ENCODE results near the gene TIMMDC1. TPM values are rescaled to one million over a fixed set of nuclear protein-coding genes. Genes with fewer than 3 reads are reported as not detected.

TIMMDC1 gene
- polyA plus RNA-seq, 2 donors, result 46.3 to 54.8 TPM

DNA sequence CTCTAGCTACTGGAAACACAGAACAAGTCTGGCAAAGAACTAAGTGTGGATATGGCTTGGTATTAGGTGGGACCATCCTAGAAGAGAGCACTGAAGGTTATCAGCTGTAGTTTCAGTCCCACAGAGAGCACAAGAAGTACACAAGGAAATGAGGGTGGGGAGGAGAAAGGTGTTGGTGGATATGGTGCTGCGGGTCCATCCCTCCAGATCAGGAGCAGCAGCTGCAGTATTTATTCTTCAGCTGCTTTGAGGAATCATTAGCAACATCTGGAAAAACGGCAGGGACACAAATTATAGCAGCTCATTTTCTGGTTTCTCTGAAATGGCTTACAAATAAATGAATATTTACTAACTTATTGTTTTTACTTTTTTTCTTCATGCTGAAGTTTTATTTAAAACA lies 32.1 kb downstream of the TIMMDC1 start:
- H3K27me3 ChIP-seq (ENCODE audit: control insufficient read depth in 1 of 2, insufficient read depth in 2 of 2, low read length in 2 of 2), result no peaks in the 10 kb centered on the region
- no peaks in the 10 kb centered on the region for H3K4me1 ChIP-seq (ENCODE audit: control insufficient read depth in 2 of 2, insufficient read depth in 2 of 2, low read length in 1 of 2)
- no peak overlapping the region for H3K4me3 ChIP-seq (ENCODE audit: low read depth in 1 of 2, low read length in 2 of 2)
- H3K9me3 ChIP-seq (ENCODE audit: control insufficient read depth in 2 of 2, insufficient read depth in 1 of 2, low read depth in 1 of 2, low read length in 1 of 2), result no peaks in the 10 kb centered on the region
- no peak overlapping the region for H3K27ac ChIP-seq (ENCODE audit: low read depth in 2 of 2, low read length in 1 of 2)
- H3K36me3 ChIP-seq (ENCODE audit: control insufficient read depth in 2 of 2, insufficient read depth in 2 of 2, low read length in 1 of 2), result no peaks in the 10 kb centered on the region
- 61 to 71% methylated on average over 2 of the region's 2 CpGs for WGBS, 2 donors

DNA sequence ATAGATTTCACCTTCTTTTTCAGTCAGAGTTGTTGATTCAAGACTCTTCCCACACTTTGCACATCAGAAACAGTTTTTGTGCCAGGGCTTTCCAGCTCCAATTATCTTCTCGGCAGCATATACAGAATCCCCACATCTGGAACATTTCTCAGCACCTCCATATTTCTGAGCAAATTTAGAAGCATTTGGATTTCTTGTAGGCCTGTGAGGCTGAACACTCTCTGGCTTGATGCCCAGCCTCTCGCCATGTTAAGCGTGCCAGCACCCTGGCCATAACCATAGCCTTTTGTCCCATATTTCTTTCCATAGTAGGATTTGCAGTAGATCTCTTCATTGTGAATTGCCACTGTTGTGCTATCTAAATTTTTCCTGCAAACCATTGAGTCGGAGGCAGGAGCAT lies 32.8 kb downstream of the TIMMDC1 start:
- H3K9me3 ChIP-seq (ENCODE audit: control insufficient read depth in 2 of 2, insufficient read depth in 1 of 2, low read depth in 1 of 2, low read length in 1 of 2), result no peaks in the 10 kb centered on the region
- H3K27ac ChIP-seq (ENCODE audit: low read depth in 2 of 2, low read length in 1 of 2), result no peak overlapping the region
- no peaks in the 10 kb centered on the region for H3K4me1 ChIP-seq (ENCODE audit: control insufficient read depth in 2 of 2, insufficient read depth in 2 of 2, low read length in 1 of 2)
- no peaks in the 10 kb centered on the region for H3K36me3 ChIP-seq (ENCODE audit: control insufficient read depth in 2 of 2, insufficient read depth in 2 of 2, low read length in 1 of 2)
- H3K4me3 ChIP-seq (ENCODE audit: low read depth in 1 of 2, low read length in 2 of 2), result no peak overlapping the region
- H3K27me3 ChIP-seq (ENCODE audit: control insufficient read depth in 1 of 2, insufficient read depth in 2 of 2, low read length in 2 of 2), result no peaks in the 10 kb centered on the region
- 84 to 90% methylated on average over 4 of the region's 4 CpGs for WGBS, 2 donors

- H3K36me3 ChIP-seq (ENCODE audit: control insufficient read depth in 2 of 2, insufficient read depth in 2 of 2, low read length in 1 of 2), result no peaks in the 10 kb centered on the region
- H3K27me3 ChIP-seq (ENCODE audit: control insufficient read depth in 1 of 2, insufficient read depth in 2 of 2, low read length in 2 of 2), result no peaks in the 10 kb centered on the region
- H3K27ac ChIP-seq (ENCODE audit: low read depth in 2 of 2, low read length in 1 of 2), result no peak overlapping the region
- no peaks in the 10 kb centered on the region for H3K4me1 ChIP-seq (ENCODE audit: control insufficient read depth in 2 of 2, insufficient read depth in 2 of 2, low read length in 1 of 2)
- no peak overlapping the region for H3K4me3 ChIP-seq (ENCODE audit: low read depth in 1 of 2, low read length in 2 of 2)
- WGBS, 2 donors, result 70 to 86% methylated on average over 1 of the region's 1 CpG
- no peaks in the 10 kb centered on the region for H3K9me3 ChIP-seq (ENCODE audit: control insufficient read depth in 2 of 2, insufficient read depth in 1 of 2, low read depth in 1 of 2, low read length in 1 of 2)
These were observed 35.9 kb downstream of the TIMMDC1 start for GRCh38 chr3:119534296-119534695.

GRCh38 chr3:119536757-119537156 lies 38.4 kb downstream of the TIMMDC1 start:
- WGBS, 2 donors, result 93% methylated on average over 4 of the region's 4 CpGs
- Histone ChIP-seq H3K36me3 (ENCODE audit: control insufficient read depth in 2 of 2, insufficient read depth in 2 of 2, low read length in 1 of 2) (no peaks in the 10 kb centered on the region), H3K27ac (ENCODE audit: low read depth in 2 of 2, low read length in 1 of 2) (no peak overlapping the region), H3K4me3 (ENCODE audit: low read depth in 1 of 2, low read length in 2 of 2) (no peak overlapping the region), H3K9me3 (ENCODE audit: control insufficient read depth in 2 of 2, insufficient read depth in 1 of 2, low read depth in 1 of 2, low read length in 1 of 2) (no peaks in the 10 kb centered on the region), H3K4me1 (ENCODE audit: control insufficient read depth in 2 of 2, insufficient read depth in 2 of 2, low read length in 1 of 2) (no peaks in the 10 kb centered on the region), H3K27me3 (ENCODE audit: control insufficient read depth in 1 of 2, insufficient read depth in 2 of 2, low read length in 2 of 2) (no peaks in the 10 kb centered on the region)

DNA sequence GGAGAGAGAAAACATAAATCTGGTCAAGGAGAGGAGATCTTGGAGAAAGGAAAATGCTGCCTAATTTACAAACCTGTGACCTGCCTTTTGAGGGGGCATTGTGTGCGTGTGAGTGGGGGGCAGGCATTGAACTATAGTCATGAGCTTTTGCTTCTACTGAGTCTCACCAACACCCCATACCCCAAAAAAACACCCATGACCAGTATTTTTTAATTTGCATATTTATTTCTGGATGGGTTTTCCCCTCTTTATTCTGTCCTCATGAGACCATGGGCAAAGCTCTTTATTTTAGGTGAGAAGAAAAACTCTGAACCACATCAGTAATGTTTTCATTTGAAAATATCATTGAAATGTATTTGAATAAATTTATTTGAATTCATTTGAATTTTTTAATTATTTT lies 40.4 kb downstream of the TIMMDC1 start:
- Histone ChIP-seq H3K4me3 (ENCODE audit: low read depth in 1 of 2, low read length in 2 of 2) (no peak overlapping the region), H3K27ac (ENCODE audit: low read depth in 2 of 2, low read length in 1 of 2) (no peak overlapping the region), H3K4me1 (ENCODE audit: control insufficient read depth in 2 of 2, insufficient read depth in 2 of 2, low read length in 1 of 2) (no peaks in the 10 kb centered on the region), H3K27me3 (ENCODE audit: control insufficient read depth in 1 of 2, insufficient read depth in 2 of 2, low read length in 2 of 2) (no peaks in the 10 kb centered on the region), H3K9me3 (ENCODE audit: control insufficient read depth in 2 of 2, insufficient read depth in 1 of 2, low read depth in 1 of 2, low read length in 1 of 2) (no peaks in the 10 kb centered on the region), H3K36me3 (ENCODE audit: control insufficient read depth in 2 of 2, insufficient read depth in 2 of 2, low read length in 1 of 2) (no peaks in the 10 kb centered on the region)
- whole genome bisulfite sequencing, 2 donors, result 83 to 86% methylated on average over 1 of the region's 1 CpG

DNA sequence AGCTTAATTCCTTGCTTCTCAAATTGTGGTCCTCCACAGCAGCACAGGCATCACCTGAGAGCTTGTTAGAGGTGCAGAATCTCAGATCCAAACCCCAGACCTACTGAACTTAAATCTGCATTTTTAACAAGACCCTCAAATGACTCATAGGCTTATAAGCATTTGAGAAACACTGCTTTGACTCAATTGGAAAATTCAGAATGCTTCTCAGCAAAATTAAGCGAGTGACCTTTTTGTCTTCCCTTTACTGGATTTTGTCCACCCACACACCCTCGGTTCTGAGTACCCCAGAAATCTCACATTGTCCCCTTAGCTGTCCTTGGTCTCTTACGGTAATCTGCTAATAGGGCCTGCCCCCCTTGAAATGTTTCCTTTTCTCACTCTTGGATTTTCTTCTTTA lies 43.2 kb downstream of the TIMMDC1 start:
- WGBS, 2 donors, result 57 to 74% methylated on average over 3 of the region's 3 CpGs
- no peaks in the 10 kb centered on the region for H3K27me3 ChIP-seq (ENCODE audit: control insufficient read depth in 1 of 2, insufficient read depth in 2 of 2, low read length in 2 of 2)

GRCh38 chr3:119542168-119542767 lies 43.9 kb downstream of the TIMMDC1 start:
- Histone ChIP-seq H3K4me1 (ENCODE audit: control insufficient read depth in 2 of 2, insufficient read depth in 2 of 2, low read length in 1 of 2) (no peaks in the 10 kb centered on the region), H3K27me3 (ENCODE audit: control insufficient read depth in 1 of 2, insufficient read depth in 2 of 2, low read length in 2 of 2) (no peaks in the 10 kb centered on the region), H3K4me3 (ENCODE audit: low read depth in 1 of 2, low read length in 2 of 2) (no peak overlapping the region), H3K9me3 (ENCODE audit: control insufficient read depth in 2 of 2, insufficient read depth in 1 of 2, low read depth in 1 of 2, low read length in 1 of 2) (no peaks in the 10 kb centered on the region), H3K27ac (ENCODE audit: low read depth in 2 of 2, low read length in 1 of 2) (no peak overlapping the region), H3K36me3 (ENCODE audit: control insufficient read depth in 2 of 2, insufficient read depth in 2 of 2, low read length in 1 of 2) (no peaks in the 10 kb centered on the region)
- WGBS, 2 donors, result 66 to 76% methylated on average over 2 of the region's 2 CpGs

More for the DNA sequence above, 43.2 kb downstream of the TIMMDC1 start:
- H3K27ac ChIP-seq (ENCODE audit: low read depth in 2 of 2, low read length in 1 of 2), result no peak overlapping the region
- H3K36me3 ChIP-seq (ENCODE audit: control insufficient read depth in 2 of 2, insufficient read depth in 2 of 2, low read length in 1 of 2), result no peaks in the 10 kb centered on the region
- no peak overlapping the region for H3K4me3 ChIP-seq (ENCODE audit: low read depth in 1 of 2, low read length in 2 of 2)
- H3K9me3 ChIP-seq (ENCODE audit: control insufficient read depth in 2 of 2, insufficient read depth in 1 of 2, low read depth in 1 of 2, low read length in 1 of 2), result no peaks in the 10 kb centered on the region
- no peaks in the 10 kb centered on the region for H3K4me1 ChIP-seq (ENCODE audit: control insufficient read depth in 2 of 2, insufficient read depth in 2 of 2, low read length in 1 of 2)

GRCh38 chr3:119543147-119543546 lies 44.8 kb downstream of the TIMMDC1 start:
- Histone ChIP-seq H3K36me3 (ENCODE audit: control insufficient read depth in 2 of 2, insufficient read depth in 2 of 2, low read length in 1 of 2) (no peaks in the 10 kb centered on the region), H3K4me1 (ENCODE audit: control insufficient read depth in 2 of 2, insufficient read depth in 2 of 2, low read length in 1 of 2) (no peaks in the 10 kb centered on the region), H3K4me3 (ENCODE audit: low read depth in 1 of 2, low read length in 2 of 2) (no peak overlapping the region), H3K27me3 (ENCODE audit: control insufficient read depth in 1 of 2, insufficient read depth in 2 of 2, low read length in 2 of 2) (no peaks in the 10 kb centered on the region), H3K27ac (ENCODE audit: low read depth in 2 of 2, low read length in 1 of 2) (no peak overlapping the region), H3K9me3 (ENCODE audit: control insufficient read depth in 2 of 2, insufficient read depth in 1 of 2, low read depth in 1 of 2, low read length in 1 of 2) (no peaks in the 10 kb centered on the region)
- 80 to 92% methylated on average over 7 of the region's 7 CpGs for WGBS, 2 donors

DNA sequence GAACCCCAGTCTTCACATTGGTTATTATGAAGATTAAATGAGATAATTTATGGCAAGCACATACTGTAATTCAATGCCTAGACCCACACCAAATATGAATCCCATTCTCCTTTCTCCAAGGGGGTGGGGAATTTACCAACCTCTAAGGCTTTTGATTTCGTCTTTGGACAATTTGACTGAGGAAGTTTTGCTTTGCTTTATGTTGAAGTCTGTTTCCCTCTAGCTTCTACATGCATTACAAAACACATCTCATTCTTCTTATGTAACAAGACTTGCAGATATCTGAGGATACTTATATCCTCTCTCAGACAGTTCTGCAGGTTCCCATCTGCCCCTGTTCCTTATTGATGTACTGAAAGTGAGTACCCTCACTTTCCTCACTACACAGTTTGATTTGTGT lies 48.9 kb downstream of the TIMMDC1 start:
- WGBS, 2 donors, result 83 to 88% methylated on average over 1 of the region's 1 CpG
- H3K4me3 ChIP-seq (ENCODE audit: low read depth in 1 of 2, low read length in 2 of 2), result no peak overlapping the region
- H3K36me3 ChIP-seq (ENCODE audit: control insufficient read depth in 2 of 2, insufficient read depth in 2 of 2, low read length in 1 of 2), result no peaks in the 10 kb centered on the region
- H3K4me1 ChIP-seq (ENCODE audit: control insufficient read depth in 2 of 2, insufficient read depth in 2 of 2, low read length in 1 of 2), result no peaks in the 10 kb centered on the region
- no peaks in the 10 kb centered on the region for H3K27me3 ChIP-seq (ENCODE audit: control insufficient read depth in 1 of 2, insufficient read depth in 2 of 2, low read length in 2 of 2)
- no peak overlapping the region for H3K27ac ChIP-seq (ENCODE audit: low read depth in 2 of 2, low read length in 1 of 2)
- no peaks in the 10 kb centered on the region for H3K9me3 ChIP-seq (ENCODE audit: control insufficient read depth in 2 of 2, insufficient read depth in 1 of 2, low read depth in 1 of 2, low read length in 1 of 2)

DNA sequence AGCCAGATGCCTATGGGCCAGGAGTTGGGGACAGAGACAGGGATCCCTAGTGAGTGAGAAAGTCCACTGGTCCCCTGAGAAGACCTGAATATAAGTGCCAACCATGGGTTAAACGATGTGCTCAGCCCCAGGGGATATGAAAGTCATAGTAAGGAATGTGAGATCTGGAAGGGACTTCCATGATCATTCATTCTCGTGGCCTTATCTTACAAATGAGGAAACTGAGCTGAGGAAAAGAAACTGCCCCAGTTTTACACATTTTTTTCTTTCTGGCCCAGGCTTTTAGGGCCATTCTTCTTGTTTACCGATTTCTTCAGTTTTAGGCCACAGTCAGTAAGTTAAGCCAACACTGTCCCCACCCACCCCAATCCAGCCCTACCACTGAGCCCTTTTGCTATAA lies 50.0 kb downstream of the TIMMDC1 start:
- Histone ChIP-seq H3K36me3 (ENCODE audit: control insufficient read depth in 2 of 2, insufficient read depth in 2 of 2, low read length in 1 of 2) (no peaks in the 10 kb centered on the region), H3K4me1 (ENCODE audit: control insufficient read depth in 2 of 2, insufficient read depth in 2 of 2, low read length in 1 of 2) (no peaks in the 10 kb centered on the region), H3K4me3 (ENCODE audit: low read depth in 1 of 2, low read length in 2 of 2) (no peak overlapping the region), H3K27ac (ENCODE audit: low read depth in 2 of 2, low read length in 1 of 2) (no peak overlapping the region), H3K27me3 (ENCODE audit: control insufficient read depth in 1 of 2, insufficient read depth in 2 of 2, low read length in 2 of 2) (no peaks in the 10 kb centered on the region), H3K9me3 (ENCODE audit: control insufficient read depth in 2 of 2, insufficient read depth in 1 of 2, low read depth in 1 of 2, low read length in 1 of 2) (no peaks in the 10 kb centered on the region)
- WGBS, 2 donors, result 61 to 69% methylated on average over 3 of the region's 3 CpGs

Data from esophagus (tissue), 2 donors.